Stimulated activated CD8-positive, alpha-beta memory T cell treated with anti-CD3 and anti-CD28 coated beads, Interleukin-12 subunit alpha, Interleukin-12 subunit beta, amount 100 ng/mL, for 1 hour (primary cell): Measurements from ENCODE around the gene LINC00237.

Experiments used
- DNase-seq: peaks from one replicate; pipeline ENCODE4 v3.0.0-alpha.2; 2020; ENCODE audit warnings: low read depth

Gene LINC00237

DNA sequence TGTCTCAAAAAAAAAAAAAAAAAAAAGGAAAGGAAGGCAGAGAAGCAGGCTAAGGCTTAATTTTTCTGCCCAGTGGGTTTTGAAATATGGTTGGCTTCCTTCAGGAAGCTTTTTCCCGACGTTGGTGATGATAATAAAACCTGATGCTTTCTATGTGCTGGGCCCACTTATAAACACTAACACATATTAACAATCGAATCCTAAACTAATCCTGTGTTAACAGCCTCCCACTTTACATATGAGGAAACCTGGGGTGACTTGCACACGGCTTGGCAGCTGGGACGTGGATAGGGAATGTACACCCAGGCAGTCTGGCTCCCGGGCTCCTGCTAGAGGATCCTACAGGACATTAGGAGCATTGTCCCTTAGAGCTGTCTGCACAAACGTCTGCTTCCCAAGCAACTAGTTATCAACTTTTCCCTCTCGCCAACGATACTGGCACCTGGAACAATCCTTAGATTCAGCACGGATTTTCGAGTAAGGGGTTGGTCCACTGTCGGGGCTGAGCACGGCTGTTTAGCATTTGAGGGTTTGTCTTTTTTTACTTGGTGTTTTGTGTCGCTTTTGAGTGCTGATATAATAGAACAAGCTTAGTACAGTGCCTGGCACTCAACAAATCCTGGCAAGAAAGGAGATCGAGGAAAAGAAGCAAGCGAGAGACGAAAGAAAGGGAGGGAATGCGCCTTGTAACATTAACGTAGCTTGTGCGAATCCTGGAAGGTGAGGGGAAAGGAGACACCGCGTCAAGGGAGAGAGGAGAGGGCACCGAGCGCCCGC is 19.1 kb upstream of the LINC00237 start:
- no peak for DNase-seq

GRCh38 chr20:21124190-21124589 is 18.0 kb upstream of the LINC00237 start:
- DNase-seq = no peak

DNA sequence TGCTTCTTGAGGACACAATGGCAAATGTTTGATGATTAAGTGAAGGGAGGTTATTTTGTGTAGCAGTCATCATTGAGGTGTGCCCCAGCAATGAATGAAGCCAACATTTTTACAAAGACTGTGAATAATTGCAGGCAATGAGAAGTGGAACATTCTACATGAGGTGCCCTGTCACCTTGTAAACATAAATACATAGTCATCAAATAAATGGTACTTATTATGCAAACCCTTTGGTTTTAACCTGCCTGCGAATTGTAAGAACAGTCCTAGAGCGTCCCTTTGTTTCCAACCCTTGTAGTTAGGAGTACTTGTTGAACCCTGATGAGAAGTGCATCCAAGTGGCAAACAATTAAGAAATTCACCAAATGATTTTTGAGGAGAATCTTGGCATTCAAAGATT is 12.6 kb upstream of the LINC00237 start:
- DNase-seq = no peak

GRCh38 chr20:21118138-21118537 is 12.0 kb upstream of the LINC00237 start:
- DNase-seq = no peak

DNA sequence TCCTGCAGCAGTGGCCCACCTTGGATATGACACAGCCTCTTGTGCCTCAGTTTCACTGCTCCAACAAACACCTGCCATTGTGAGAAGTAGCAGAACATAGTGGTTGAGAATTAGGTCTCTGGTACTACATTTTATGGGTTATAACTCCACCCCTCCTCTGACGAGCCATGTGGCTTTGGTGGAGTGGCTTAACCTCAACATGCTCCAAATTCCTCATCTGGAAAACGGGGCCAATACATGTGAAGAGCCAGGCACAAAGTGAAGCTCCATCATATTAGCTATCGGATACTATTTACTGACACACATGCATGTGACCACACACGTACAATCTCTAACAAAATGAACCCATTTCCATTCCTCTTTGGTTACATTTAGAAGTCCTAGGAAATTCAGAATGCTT is 11.4 kb upstream of the LINC00237 start:
- DNase-seq = no peak

DNA sequence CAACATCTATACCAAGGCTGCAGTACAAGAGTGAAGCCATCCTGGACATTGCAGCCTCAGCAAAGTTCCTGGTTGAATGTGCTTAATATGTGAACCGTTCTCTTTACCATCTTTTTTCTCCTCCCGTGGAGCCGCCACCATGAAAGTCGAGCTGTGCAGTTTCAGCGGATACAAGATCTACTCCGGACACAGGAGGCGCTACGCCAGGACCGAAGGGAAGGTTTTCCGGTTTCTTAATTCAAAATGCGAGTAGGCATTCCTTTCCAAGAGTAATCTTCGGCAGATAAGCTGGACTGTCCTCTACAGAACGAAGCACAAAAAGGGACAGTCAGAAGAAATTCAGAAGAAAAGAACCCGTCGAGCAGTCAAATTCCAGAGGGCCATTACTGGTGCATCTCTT is 8.4 kb upstream of the LINC00237 start:
- DNase-seq = no peak

DNA sequence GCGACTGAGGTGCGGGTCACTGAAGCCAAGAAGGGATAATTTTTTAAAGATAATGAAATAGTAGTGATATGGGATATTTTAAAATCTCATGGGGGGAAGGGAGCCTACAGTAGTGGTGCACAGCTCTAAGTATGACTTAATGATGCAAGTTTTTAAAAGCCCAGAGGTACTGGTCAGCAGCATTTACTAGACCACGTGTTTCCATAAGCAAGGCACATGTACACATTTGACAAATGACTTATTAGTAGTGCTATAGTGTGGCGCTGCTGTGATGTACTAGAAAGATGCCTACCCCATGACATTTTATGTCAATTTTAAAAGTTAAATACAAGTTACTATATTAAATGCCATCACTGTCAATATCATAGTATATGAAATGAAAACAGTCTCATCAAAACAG is 7.5 kb upstream of the LINC00237 start:
- DNase-seq = no peak

DNA sequence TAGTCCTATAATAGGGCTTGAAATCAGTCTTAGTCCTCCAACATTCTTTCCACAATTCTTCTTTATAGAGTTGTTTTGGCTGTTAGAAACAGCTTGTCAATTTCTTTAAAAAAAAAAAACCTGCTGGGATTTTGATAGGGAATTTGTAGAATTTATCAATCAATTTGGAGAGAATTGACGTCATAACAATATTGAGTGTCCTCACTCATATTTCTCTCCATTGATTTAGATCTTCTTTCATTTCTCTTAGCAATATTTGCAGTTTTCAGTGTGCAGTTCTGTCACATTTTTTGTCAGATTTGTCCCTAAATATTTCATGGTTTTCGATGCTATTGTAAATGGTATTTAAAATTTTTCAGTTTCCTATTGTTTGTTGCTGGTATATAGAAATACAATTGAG is 5.3 kb upstream of the LINC00237 start:
- no peak for DNase-seq

GRCh38 chr20:21110811-21111210 is 4.7 kb upstream of the LINC00237 start:
- DNase-seq = no peak

GRCh38 chr20:21109144-21109543 is 3.0 kb upstream of the LINC00237 start:
- DNase-seq = no peak

GRCh38 chr20:21105429-21106170 is 558 bp downstream of the LINC00237 start:
- DNase-seq = no peak

DNA sequence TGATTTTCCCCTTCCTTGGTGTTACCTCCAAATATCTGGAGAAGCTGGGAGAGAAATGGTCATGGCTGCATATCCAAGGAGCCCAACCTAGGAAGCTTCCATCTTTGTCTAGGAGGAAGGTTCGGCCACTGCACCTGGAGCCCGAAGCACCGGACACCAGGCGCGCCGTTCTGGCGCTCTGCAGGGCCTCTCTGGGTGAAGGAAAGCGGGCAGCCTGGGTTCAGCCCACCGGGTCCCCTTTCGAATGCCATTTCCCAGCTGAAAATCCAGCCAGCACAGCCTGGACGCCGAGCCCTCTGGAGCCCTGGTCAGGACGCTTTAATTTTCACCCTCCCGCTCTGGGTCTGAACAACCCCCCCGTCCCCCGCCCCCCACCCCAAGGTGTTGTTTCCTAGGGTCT is 1.2 kb downstream of the LINC00237 start:
- DNase-seq = no peak

DNA sequence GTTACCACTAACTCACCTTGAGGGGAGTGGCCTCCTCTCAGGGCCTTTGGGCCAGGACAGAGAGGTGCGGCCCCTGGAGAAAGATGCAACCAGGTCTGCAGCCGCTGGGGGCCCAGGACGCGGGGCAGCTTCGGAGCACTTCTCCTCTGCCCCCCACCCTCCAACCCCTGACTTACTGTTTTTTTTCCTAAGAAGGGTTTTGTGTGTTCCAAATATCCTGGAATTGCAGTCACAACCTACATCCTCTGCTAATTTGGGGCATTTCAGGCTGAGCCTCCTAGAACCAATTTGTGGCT is 1.7 kb downstream of the LINC00237 start:
- DNase-seq = no peak

DNA sequence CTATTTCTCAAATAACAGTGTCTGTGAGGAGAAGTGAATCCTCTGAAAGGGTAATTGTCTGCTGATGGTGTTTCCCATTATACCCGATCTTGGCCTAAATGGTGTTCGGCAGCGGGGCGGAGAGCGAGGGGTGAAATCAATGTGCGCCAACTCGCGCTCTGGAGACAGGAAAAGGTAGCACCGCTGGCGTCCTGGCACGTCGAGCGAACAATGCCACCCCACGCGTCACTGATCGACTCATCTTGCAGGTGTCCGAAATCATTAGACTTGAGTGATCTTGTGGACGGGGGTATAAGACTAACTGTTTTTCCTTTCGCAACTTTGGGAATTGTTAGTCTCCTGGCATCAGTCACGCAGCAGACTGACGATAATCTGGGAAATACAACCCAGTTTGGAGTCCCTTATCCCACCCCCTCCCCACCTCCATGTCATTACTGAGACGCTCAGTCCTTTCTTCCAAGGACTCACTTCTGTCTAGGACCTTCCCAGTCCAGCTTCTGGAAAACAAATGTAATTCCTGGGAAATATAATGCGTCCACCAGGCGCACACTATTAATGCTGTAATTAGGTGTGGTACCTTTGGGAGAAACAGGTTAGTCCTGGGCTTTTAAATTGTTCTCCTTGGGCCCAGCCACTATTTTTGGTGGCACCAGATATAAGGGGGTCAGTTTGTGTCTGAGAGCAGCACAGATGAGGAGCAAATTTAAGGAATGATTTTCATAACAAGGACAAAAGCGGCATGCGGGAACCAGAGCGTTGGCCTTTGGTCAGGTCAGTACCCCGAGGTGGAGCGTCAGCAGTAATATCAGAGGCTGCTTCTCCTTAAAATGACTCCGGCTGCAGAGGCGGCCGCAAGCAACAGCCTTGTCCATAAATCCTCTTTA is 2.3 kb downstream of the LINC00237 start:
- DNase-seq = no peak

DNA sequence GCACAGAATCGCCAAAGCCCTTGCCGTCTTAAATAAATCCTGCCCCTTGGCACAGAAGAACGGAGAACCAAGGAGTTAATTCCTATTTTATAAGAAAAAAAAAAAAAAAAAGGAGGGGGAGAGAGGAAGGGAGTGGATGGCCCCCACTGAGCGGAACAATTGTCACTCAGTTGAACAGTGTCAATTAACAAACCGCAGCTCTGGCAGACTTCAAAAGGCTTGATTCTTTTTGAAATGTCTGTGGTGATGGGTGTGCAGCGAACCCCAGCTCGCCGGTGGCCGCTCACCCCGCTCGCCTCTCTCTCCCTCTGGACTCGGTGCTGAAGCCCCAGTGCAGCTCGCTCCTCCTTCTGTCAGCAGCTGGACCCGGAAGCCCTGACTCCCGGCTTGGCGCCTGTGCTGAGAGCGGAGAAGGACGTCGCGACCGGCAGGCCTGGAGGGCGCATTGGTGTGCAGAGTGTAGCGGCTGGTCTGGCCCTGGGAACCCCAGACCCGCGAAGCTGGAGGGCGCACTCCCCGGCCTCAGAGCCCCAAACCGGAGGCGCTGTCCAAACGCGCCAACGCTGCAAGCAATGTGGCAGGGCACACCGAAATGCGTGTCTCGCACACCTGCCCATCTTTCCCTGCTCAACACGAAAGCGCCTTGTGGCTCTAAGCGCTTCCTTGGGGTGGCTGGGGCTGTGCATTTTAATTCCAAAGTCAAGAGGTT is 3.4 kb downstream of the LINC00237 start:
- DNase-seq = no peak

DNA sequence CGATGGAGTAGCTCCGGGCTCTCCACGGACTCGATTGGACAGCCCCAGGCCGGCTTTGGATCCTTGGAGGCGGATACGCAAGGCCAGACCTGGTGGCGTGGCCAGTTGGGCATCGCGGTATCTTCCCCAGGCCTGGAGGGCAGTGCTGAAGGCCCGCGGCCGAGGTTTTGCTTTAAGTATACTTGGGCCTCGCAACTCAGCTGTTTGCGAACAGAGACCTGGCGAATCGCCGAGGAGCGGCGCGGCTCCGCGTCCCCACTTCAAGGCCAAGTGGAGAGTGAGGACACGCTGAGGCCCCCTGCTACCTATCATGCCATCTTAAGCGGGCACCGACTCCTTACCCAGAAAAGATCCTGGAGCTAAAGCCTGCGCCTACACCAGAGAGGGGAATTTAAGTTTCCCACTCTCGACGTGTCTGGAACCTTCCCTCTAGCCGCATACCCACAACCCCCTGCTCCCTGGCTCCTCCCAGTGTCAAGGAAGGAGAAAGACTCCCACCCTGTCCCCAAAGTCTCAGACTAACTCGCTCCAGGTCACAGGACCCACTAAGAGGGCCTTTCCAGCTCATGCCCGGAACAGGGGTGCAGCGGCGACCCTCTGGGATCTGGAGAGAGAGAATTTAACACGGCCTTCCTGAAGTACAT is 4.1 kb downstream of the LINC00237 start:
- DNase-seq = no peak

DNA sequence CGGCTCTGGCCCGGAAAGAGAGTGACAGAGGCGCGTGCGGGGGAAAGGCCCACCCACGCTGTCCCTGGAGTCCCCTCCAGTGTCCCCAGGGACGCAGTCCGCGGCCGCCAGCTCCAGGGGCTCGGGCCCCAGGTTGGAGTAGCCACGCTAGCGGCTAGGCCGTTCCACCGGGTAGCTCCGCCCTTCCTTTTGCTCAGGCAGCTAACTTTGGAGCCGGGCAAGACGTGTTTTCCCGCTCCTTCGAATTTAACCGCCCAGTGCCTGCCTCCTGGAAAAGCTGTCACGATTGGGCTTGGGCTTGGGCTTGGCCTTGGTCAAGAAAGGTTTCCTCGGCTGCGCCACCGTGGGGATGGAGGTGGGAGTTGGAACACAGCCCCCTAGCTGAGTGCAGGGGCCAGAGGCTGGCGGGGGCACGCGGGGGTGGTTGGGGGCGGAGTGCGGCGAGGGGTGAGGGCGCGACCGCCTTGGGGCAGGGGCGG is 4.7 kb downstream of the LINC00237 start:
- no peak for DNase-seq

DNA sequence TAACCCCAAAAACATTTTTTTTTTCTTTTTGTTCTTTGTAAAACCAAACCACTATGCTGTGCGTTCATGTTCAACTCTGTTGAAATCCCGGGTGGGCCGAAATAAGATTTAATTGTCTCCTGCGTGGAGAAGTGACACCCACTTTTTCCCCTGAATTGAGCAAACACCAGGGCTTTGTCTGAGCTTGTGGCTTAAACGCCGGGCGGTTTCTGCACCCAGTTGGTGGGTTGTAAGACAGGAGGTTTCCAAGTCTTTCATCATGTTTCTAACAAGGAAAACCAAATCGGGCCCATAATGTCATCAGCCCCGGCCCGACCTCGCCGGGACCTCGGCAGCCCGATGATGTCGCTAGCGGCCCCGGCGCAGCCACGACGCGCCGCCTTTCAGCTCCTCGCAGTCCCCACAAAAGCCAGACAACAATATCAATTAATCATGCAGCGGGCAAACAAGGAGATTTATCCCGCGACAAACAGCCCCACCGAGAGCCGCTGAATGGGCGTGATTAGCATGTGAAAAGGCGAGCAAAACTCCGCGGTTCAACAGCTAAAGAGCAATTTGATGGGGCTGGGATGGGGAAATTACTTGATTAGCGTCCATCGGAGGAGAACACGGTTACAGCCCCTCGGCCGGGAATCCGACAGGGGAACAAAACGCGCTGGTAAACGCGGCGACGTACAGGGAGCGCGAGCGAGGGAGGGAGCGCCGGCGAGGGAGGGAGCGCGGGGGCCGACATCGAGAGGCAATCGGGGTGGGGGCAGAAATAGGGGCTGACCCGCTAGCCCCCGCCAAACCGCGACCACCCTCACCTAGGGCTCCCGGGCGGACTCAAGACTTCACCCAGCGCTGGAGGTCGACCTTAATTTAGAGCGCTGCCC is 5.3 kb downstream of the LINC00237 start:
- no peak for DNase-seq

- no peak for DNase-seq
Measured at GRCh38 chr20:21099751-21100577, 6.2 kb downstream of the LINC00237 start.
